HPDE6-E6E7 (cell line): ENCODE data around the gene ITPKB.

ENCODE experiments used
- DNase-seq: peaks from one replicate; pipeline ENCODE4 v3.0.0; 2011; ENCODE audit warnings: missing footprints; ENCODE audit errors: extremely low spot score

ITPKB gene

DNA sequence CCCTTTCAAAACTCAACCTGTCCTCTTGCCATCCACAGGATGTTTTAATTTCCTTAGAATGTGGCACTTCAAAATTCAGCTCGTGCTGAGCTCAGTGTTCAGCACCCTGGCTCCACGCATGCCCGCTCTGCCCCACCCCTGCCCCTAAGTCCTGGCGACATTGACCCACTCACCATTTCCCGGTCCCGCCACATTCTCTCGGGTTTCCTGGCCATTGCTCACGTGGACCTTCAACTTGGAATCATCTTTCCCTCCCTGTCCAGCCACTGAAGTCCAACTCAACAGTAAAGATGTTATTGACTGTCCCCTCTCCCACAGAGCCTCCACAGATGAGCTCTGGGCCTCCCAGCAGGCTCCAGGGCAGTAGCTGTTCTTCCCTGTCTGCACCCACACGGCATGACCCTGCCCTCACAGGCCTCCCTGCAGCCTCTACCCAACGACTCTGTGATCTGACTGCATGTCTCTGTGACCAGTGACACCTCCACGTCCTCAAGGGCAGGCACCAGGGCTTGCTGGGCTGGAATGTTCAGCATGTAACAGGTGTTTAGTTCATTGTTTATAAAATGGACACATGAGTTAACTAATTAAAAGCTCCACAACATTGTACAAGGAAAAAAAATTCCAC is 53.8 kb downstream of the ITPKB start:
- no peak for DNase-seq

- DNase-seq: no peak
Measured at GRCh38 chr1:226684026-226684425, 55.1 kb downstream of the ITPKB start.

DNA sequence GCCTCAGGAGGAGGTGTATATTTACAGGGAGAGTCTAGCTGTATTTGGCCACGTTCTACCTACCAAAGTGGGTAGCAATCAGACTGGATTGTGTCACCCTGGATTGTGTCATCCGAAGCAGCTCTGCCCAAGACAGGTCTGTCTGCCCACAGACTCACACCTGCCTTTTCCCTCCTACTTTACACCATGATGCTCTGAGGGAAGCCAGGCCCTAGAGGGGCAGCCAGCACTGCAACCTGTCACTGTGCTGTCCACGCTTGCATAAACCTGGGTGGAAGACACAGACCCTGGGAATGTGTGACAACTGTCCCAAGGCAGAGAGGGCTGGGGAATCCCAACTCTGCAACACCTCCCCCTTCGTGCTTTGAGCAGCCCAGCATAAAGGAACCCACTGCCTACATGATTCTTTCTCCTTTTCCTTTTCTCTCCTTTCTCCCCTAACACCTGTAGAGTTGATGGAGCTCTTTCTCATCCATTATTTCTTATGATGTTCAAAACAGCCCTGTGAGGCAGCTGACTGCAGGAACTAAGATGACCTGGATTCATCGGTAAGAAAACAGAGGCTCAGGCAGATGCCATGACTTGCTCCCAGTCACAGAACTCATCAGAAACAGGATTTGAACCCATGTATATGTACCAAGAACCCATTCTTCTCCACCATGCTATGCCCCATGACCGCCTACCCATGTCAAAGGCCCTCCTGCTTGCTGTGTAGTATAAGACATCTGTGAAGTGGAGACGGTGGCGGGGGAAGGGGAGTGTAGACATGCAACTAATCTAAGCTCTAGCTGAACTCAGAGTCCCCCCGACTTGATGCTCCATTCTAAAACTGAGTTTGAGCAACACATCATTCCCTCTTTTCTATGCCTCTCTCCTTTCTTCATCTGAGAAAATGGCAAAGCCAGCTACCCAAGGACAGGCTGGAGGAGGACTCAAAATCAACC is 55.9 kb downstream of the ITPKB start:
- DNase-seq: no peak

DNA sequence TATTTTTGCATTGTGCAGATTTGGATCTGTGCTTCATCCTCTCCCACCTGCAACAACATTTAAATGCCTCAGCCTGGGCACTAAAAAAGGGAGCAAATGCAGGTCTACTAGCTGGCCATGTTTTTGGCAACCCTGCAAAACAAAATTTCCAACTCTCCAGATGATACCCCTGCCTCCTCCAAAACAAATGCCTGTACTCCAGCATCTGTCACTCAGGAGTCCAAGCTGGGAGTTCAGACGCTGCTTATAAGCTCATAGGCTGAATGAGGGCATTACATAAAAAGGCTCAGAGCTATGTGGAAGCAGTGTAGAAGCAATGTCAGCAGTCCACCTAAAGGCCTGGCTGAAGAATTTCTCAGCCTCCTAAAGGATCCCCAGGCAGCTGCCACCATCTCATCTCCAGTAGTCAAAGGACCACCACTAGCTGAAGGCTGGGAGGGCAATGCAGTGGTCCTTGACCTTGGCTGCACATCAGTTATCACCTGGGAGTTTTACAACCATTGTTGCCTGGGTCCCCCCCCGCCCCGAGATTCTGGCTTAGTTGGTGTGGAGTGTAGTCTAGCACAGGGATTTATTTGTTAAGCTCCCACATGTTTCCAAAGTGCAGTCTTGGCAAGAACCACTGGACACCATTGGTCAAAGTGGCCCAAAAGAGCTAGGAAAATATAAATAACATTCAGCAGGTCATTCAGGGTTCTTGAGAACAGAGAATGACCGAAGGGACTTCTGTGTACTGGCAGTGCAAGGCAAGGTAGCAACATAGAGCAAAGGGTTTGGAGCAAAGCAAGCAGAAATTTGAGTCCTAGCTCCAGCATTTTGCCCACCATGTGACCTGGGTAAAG is 57.2 kb downstream of the ITPKB start:
- no peak for DNase-seq

DNA sequence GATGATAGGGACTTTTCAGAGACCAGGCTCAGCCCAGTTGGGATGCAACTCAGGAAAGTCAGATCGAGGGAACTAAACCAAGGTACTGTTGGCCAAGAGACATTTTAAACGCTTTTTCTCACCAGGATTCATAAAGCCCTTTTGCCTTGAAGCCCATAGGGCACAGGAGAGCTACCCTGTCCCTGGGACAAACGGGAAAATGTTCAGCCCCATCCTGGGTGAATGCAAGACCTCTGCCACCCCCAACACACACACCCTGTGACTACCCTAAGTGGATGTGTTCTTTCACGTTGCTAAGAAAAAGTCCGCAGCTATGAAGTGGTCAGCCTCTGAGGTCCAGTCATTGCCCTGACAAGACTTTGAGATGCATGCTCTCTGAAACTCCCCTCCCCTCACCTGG is 58.4 kb downstream of the ITPKB start:
- no peak for DNase-seq

DNA sequence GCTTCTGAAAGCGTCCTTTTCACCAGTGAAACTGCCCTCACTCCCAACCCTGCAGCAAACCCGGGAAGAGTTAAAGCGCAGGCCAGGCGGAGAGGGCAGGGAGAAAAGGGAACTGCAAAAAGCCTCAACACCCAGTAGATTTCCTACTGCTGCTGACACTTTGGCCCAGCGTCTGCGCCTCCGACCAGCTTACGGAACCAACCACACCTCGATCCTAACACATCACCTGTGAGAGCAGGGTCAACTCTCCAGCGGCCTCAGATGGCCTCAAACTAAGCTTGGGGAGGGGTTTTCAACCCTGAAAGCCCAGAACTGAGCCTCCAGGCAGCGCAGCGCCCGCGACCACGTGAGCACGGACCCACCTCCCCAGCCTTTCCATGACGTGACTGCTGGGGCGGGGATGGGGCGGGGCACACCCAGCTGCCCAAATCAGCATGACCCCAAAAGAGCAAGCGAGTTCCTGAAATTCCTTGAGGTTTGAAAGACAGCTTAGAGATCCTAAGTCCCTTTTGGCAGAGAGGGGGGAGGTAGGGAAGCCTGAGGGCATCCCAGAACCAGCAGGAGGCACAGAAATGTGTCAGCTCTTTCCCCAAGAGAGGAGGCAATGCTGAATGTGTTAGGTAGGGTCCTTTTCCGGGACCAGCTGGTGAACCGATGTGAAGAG is 59.1 kb downstream of the ITPKB start:
- DNase-seq: no peak

- DNase-seq: no peak
Measured at GRCh38 chr1:226679262-226679661, 59.8 kb downstream of the ITPKB start.

DNA sequence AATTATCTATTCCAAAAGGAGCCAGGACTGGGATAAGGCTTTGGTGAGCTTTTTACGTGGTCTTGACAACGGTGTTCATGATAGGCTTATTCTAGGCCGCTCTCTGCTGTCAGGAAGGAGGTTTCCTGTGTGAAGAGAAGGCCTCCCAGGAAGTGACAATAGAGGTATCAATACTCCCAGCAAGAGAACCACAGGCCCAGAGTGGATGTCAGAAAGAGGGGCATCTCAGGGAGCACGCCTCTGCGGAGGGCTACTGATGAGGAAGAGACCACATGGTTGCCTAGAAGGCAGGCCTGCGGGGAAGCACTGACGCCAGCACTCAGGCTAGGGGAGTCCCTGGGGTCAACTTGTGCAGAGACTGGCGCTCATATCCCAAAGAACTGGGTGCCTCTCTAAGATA is 60.4 kb downstream of the ITPKB start:
- DNase-seq: no peak

GRCh38 chr1:226678251-226678650 is 60.8 kb downstream of the ITPKB start:
- DNase-seq: no peak

DNA sequence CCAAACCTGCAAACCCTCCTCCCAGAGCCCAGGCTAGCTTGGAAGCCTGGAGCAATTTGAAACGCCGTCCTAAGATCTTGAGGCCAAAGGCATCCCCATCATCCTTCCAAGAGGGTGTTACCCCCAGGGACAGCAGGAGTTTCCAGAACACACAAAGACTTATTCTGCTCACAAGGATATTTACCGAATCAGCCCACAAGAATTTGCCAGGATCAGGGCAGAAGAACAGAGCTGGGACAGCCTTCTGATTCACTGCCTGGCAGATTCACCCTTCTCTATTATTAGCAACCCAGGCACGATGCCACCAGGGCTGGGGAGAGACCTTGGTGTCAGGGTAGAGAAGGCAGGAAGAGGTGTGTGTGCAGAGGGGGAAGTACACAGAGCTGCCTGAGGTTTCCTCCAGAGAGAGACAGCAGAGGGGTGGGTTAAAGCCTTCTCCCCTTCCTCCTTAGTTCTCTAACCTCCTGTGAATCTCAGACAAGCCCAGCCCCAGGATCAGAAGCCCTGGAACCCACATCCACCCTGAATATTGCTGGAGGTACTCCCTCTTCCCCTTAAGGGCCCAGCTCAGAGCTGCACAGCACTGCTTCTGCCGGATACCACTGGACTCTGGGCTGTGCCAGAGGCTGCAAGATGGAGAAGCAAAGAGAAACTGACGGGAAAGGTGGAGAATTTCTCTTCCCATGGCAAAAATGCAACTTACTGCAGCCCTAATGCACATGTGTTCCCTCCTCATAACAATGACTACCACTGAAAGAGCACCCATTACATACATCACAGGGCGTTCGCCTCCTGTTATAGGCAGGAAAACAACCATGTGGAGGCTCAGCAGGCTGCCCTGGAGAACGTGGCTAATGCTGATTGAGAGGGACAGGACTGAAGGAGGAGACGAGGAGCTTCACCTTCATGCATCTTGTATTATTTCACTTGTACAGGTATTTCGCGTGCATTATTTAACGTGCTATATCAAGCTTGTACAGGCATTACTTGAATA is 61.8 kb downstream of the ITPKB start:
- DNase-seq: peak; percentile 49

- DNase-seq: no peak
Measured at GRCh38 chr1:226676381-226676780, 62.7 kb downstream of the ITPKB start.

GRCh38 chr1:226675715-226676357 is 63.2 kb downstream of the ITPKB start:
- DNase-seq: no peak

GRCh38 chr1:226674892-226675714 is 64.0 kb downstream of the ITPKB start:
- no peak for DNase-seq

- no peak for DNase-seq
Measured at GRCh38 chr1:226672339-226672762, 66.7 kb downstream of the ITPKB start.

DNA sequence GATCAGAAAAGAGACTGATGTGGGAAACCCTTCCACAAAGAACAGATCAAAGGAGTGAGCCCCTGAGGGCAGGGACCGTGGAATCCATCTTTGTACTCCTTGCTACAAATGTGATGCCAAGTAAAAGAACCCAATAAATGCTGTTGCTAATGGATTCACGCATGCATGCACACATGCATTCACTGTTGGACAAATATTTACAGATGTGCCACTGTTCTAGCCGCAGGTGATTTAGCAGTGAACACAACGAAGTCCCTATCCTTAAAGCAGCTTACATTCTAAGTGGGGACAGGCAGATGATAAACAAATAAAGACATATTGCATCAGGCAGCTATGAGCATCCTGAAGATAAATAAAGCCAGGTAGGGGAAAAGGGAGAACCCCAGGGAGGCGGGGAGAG is 67.8 kb downstream of the ITPKB start:
- DNase-seq: no peak

GRCh38 chr1:226670073-226670472 is 69.0 kb downstream of the ITPKB start:
- DNase-seq: no peak

- DNase-seq: no peak
Measured at GRCh38 chr1:226668173-226668560, 70.9 kb downstream of the ITPKB start.

DNA sequence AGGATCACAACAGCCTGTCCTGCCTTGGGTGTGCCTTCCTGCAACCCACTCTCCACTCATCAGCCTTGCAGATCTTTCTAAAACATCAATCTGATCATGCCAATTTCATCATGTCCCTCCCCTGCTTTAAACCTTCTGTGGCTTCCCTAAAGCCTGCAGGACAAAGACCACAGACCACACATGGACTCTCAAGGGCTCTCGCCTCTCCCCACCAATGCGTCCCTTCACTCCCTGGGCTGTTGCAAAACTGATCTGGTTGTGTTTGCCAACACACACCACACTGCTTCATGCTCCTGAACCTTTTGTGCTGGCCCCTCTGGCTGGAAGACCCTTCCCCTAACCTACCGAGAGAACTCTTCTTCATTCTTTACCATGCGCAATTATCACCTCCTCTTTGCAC is 72.4 kb downstream of the ITPKB start:
- no peak for DNase-seq

DNA sequence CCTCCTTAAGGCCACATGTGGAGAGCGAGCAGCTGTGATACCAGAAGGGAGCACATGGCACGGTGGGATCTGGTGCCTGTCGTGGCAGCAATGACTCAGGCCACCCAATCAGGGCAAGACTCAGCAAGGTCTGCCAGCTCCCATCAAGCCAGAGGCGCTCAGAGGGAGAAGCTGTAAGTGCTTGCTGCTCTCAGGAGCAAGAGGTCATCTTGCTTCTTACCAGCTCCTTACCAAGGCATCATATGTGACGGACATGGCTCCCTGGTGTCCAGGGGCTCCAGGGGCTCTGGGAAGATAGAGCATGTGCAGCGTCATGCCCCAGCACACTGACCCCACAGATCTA is 72.9 kb downstream of the ITPKB start:
- DNase-seq: no peak
